Measurements from ENCODE around the gene CYLD. TPM values are rescaled to one million over a fixed set of nuclear protein-coding genes. Genes with fewer than 3 reads are reported as not detected.

The CYLD gene
- total RNA-seq, 1 donor: 61.9 TPM

DNA sequence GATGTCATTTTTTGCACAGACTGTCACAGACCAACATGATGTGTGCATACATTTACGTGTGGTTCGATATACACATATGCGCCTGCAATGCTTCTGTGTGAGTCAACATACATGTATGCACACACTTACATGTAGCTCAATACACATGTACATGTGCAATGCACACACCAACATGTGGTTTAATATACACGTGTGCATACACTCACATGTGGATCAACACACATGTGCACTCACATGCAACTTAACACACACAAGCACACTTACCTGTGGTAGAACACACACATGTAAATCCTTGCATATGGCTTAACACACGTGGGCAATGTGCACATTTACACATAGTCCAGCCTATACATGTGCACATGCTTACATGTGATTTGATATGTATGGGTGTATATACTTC lies 97.5 kb downstream of the CYLD start:
- no peaks in the 10 kb centered on the region for H3K36me3 ChIP-seq (ENCODE audit: insufficient read depth, low read length)
- no peak overlapping the region for H3K4me2 ChIP-seq (ENCODE audit: insufficient read depth, low read length)
- H3K79me2 ChIP-seq (ENCODE audit: insufficient read depth, low read length): no peaks in the 10 kb centered on the region
- H3K4me3 ChIP-seq (ENCODE audit: insufficient read depth, low read length): no peak overlapping the region
- no peak overlapping the region for H2AFZ ChIP-seq (ENCODE audit: low read length)
- TF ChIP-seq, protein P1, sequence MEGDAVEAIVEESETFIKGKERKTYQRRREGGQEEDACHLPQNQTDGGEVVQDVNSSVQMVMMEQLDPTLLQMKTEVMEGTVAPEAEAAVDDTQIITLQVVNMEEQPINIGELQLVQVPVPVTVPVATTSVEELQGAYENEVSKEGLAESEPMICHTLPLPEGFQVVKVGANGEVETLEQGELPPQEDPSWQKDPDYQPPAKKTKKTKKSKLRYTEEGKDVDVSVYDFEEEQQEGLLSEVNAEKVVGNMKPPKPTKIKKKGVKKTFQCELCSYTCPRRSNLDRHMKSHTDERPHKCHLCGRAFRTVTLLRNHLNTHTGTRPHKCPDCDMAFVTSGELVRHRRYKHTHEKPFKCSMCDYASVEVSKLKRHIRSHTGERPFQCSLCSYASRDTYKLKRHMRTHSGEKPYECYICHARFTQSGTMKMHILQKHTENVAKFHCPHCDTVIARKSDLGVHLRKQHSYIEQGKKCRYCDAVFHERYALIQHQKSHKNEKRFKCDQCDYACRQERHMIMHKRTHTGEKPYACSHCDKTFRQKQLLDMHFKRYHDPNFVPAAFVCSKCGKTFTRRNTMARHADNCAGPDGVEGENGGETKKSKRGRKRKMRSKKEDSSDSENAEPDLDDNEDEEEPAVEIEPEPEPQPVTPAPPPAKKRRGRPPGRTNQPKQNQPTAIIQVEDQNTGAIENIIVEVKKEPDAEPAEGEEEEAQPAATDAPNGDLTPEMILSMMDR (IDR thresholded peaks at IDR 0.05; ENCODE audit: extremely low read depth, low read depth, low read length): no peak
- no peaks in the 10 kb centered on the region for H3K4me1 ChIP-seq (ENCODE audit: insufficient read depth, low read length)
- no peaks in the 10 kb centered on the region for H4K20me1 ChIP-seq (ENCODE audit: insufficient read depth, low read length)
- H3K9me3 ChIP-seq (ENCODE audit: low read depth, low read length): no peaks in the 10 kb centered on the region
- no peaks in the 10 kb centered on the region for H3K27me3 ChIP-seq (ENCODE audit: insufficient read depth, low read length)
- no peak overlapping the region for H3K27ac ChIP-seq (ENCODE audit: low read depth, low read length)
- no peak for DNase-seq (ENCODE audit: insufficient read length, low spot score, missing footprints)

DNA sequence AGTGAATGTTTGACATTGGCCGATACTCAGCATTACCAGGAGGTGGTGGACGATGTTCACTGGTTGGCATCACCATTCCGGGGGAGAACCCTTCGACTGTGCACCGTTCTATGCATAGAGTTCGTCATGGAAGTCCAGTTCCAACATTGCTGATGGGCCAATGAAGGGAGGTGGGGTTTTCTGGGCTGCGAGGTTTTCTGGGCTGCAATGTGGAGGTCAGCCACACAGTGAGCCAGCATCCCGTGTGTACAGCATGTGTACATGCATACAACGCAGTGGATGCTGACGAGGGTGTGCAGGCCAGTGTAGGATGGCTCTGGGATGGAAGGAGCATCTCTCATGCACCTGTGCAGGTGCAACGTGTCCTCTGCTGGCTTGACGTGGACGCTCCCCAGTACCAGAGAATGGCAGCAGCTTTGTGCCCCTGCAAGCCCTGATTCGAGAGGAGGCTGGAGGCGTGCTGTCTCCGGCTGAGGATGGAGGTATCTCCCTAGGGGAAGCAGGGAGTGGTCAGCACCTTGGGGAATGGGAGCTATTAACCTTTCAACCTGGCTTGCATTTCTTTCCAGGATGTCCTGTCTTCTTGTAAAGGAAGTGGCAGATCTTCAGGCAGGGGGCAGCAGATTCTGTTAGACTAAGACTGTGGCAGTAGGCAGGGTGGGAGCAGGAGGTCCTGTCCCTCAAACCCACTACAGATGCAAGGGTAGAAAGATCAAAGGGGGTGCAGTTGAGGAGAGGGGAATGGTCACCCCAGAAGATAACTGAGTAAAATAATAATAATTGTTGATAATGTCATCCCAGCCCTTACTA lies 98.2 kb downstream of the CYLD start:
- TF ChIP-seq, protein P1 (IDR thresholded peaks at IDR 0.05; ENCODE audit: extremely low read depth, low read depth, low read length): no peak
- H3K4me1 ChIP-seq (ENCODE audit: insufficient read depth, low read length): no peaks in the 10 kb centered on the region
- no peak overlapping the region for H3K27ac ChIP-seq (ENCODE audit: low read depth, low read length)
- no peak overlapping the region for H3K4me3 ChIP-seq (ENCODE audit: insufficient read depth, low read length)
- H3K79me2 ChIP-seq (ENCODE audit: insufficient read depth, low read length): no peaks in the 10 kb centered on the region
- no peak for DNase-seq (ENCODE audit: insufficient read length, low spot score, missing footprints)
- H3K4me2 ChIP-seq (ENCODE audit: insufficient read depth, low read length): no peak overlapping the region
- H4K20me1 ChIP-seq (ENCODE audit: insufficient read depth, low read length): no peaks in the 10 kb centered on the region
- no peaks in the 10 kb centered on the region for H3K36me3 ChIP-seq (ENCODE audit: insufficient read depth, low read length)
- peaks cover 3% of the 10 kb centered on the region for H3K27me3 ChIP-seq (ENCODE audit: insufficient read depth, low read length)
- no peaks in the 10 kb centered on the region for H3K9me3 ChIP-seq (ENCODE audit: low read depth, low read length)
- H2AFZ ChIP-seq (ENCODE audit: low read length): no peak overlapping the region

DNA sequence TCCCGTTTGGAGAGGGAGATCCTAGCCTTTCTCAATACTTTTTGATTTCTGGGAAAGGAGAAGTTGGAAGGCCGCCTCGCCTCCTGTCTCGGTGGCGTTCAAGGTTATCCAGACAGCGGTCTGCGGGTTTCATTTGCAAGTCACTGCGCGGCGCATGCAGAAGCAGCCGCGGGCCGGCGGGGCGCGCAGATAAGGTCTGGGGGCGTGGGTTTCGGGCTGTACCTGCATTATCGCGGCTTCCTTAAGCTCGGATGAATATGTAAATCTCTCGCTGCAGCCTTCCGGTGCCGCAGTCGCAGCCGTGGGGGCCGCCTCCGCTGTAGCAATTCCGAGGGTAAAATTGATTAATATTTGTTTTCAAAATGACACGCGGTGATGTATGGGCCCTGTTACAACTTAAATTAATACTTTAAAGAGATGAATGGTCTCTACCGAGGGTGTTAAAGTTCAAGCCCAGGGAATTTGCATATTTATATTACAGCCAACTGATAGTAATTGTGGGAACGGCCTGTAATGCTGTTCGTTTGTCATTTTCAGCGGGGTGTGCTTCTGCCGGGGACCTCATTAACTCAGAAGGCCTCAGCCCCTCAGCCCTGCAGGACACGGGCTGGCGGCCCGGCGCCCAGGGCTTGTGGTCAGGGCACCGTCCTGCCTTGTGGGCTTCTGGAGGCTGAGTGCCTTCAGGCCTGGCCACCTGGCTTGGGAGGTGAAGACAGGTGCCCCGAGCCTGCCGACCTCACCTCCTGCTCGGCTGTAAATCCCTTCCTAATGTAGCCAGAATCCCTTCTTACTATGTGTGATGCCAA lies 99.4 kb downstream of the CYLD start:
- Histone ChIP-seq H3K4me2 (ENCODE audit: insufficient read depth, low read length) (peak overlapping the region; percentile 18), H3K79me2 (ENCODE audit: insufficient read depth, low read length) (no peaks in the 10 kb centered on the region)
- no peak for DNase-seq (ENCODE audit: insufficient read length, low spot score, missing footprints)

More for the DNA sequence above, 99.4 kb downstream of the CYLD start:
- no peaks in the 10 kb centered on the region for H3K4me1 ChIP-seq (ENCODE audit: insufficient read depth, low read length)
- no peaks in the 10 kb centered on the region for H3K9me3 ChIP-seq (ENCODE audit: low read depth, low read length)
- H4K20me1 ChIP-seq (ENCODE audit: insufficient read depth, low read length): no peaks in the 10 kb centered on the region
- H2AFZ ChIP-seq (ENCODE audit: low read length): no peak overlapping the region
- TF ChIP-seq, protein P1 (IDR thresholded peaks at IDR 0.05; ENCODE audit: extremely low read depth, low read depth, low read length): no peak
- H3K27ac ChIP-seq (ENCODE audit: low read depth, low read length): no peak overlapping the region
- no peaks in the 10 kb centered on the region for H3K36me3 ChIP-seq (ENCODE audit: insufficient read depth, low read length)
- H3K27me3 ChIP-seq (ENCODE audit: insufficient read depth, low read length): peaks cover 3% of the 10 kb centered on the region
- no peak overlapping the region for H3K4me3 ChIP-seq (ENCODE audit: insufficient read depth, low read length)

Measured in osteoblast (primary cell).